Measurements from ENCODE around the gene MED16. TPM values are rescaled to one million over a fixed set of nuclear protein-coding genes. Genes with fewer than 3 reads are reported as not detected.
A peak's percentile ranks its signal among the peaks of the same experiment; 100 is the strongest.

Gene MED16
- polyA plus RNA-seq, 10 donors = 26.6 to 41.5 (median 33.6) TPM

DNA sequence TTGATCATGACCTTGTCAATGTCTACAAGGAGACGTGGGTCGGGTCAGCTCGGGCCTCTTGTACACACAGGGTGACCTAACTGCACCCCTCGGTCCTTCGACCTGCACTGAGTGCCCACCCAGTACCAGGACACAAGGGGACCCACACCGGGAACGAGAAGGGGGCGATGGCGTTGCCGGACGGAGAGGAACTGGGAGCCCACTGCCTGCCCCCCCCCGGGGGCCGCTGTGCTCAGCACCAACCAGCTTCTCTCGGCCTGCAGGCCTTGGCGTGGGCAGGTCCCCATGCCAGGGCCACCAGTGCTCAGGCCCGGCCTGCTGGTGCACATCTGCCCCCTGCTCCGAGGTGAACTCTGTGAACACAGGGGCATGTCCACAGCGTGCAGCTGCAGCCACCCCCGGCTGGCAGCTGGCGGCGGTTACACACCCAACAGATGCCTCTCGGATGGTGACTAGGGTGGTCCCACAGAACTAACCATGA is 19.4 kb downstream of the MED16 start:
- peak in 1 of 3 donors; percentile 53 for DNase-seq

DNA sequence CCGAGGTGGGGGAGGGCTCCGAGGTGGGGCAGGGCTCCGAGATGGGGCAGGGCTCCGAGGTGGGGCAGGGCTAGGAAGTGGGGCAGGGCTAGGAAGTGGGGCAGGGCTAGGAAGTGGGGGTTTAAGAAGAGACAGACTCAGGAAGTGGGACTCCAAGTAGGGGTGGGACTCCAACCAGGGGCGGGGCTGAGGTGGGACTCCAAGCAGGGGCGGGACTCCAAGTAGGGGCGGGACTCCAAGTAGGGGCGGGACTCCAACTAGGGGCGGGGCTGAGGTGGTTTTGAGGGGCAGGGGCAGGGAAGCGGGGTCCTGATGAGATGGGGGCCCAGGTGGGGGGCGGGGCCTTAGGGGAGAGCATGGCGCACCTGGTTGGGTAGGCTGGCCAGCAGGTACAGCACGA is 19.9 kb downstream of the MED16 start:
- no peak for DNase-seq

DNA sequence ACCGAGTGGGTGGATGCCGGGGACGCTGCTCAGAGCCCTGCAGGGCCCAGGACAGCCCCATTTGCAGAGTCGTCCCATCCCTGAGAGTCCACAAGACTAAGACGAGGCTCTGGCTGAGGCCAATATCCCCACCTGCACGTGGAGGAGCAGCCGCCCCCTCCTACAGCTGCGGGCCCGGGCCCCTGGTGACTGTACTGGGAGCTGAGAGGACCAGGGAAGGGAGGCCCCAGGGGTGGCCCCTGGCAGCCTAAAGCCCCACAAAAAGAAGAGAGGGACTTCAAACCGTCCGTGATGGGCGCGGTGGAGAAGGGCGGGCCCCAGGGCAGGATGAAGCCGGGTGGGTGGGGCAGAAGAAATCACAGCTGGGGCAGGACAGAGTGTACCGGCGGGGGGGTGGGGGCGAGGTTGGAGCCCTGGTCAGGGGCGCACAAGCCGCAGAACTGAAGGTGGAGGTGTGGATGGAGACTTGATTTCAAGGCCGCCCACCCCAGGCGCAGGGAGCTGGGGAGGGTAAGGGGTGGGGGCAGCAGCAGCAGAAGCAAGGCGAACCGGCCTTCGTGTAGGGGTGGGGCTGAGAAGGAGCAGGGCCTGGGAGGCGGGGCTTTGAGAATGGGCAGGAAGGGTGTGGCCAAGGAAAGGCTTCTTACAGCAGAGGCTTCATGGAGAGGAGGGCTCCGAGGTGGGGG is 20.6 kb downstream of the MED16 start:
- DNase-seq = peak in 1 of 3 donors; percentile 69

DNA sequence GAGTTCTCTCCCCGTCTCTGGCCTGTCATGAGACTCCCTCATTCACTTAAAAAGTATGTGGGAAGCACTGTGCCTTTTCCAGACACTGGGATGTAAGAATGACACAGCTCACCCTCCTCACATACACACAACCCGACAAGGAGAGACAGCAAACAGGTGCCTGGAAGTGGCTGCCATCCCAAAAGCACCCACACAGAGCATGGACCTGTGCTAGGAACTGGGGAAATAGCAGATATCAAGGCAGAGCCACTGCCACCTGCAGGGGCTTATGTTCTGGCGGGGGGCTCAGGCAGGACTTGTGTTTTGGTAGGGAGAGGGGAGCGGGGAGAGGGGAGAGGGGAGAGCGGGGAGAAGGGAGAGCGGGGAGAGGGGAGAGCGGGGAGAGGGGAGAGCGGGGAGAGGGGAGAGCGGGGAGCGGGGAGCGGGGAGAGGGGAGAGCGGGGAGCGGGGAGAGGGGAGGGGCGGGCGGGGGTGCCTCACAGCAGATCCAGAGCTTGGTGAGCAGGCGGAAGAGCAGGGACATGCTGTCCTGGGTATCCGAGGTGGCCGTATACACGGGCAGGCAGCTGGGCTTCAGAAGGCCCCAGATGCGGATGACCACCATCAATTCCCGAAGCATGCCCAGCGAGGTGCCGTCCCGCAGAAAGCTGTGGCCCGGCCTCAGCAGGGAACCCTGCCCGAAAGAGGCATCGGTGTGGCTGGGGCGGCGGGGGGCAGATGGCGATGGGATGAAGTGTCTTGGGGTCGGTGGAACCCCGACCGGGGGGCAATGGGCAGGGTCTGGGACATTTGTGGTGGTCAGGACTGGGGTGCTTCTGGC is 21.3 kb downstream of the MED16 start:
- DNase-seq = peak in 1 of 3 donors; percentile 56

DNA sequence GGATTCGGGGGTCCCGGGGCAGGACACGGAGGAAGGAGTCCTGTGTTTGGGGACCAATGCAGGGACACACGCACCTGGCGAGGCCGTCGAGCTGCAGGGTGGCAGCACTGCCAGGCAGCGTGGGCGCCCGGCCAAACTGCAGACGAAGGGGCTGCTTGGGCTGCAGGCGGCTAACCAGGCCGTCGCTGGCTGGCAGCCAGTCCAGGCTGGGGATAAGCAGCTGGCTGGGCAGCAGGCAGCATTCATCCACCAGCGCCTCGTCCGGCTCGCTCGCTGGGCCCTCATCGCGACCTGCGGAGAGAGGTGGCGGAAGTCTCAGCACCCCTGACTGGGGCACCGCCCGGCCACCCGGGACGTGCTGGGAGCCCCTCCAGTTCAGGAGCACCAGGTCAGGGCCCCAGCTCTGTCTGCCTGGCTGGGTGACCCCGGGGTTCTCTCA is 22.0 kb downstream of the MED16 start:
- peak; percentile 51 to 70 (median 62) for DNase-seq

DNA sequence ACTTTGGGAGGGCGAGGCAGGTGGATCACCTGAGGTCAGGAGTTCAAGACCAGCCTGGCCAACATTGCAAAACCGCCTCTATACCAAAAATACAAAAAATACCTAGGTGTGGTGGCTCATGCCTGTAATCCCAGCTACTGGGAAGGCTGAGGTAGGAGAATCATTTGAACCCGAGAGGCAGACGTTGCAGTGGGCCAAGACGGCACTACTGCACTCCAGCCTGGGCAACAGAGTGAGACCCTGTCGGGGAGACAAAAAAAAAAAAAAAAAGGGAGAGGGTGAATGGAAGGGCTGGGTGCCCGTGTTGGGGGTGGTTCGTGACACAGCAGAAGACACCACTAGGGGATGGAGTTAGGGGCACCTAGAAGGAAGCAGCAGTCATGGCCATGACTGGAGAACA is 22.7 kb downstream of the MED16 start:
- DNase-seq = no peak

DNA sequence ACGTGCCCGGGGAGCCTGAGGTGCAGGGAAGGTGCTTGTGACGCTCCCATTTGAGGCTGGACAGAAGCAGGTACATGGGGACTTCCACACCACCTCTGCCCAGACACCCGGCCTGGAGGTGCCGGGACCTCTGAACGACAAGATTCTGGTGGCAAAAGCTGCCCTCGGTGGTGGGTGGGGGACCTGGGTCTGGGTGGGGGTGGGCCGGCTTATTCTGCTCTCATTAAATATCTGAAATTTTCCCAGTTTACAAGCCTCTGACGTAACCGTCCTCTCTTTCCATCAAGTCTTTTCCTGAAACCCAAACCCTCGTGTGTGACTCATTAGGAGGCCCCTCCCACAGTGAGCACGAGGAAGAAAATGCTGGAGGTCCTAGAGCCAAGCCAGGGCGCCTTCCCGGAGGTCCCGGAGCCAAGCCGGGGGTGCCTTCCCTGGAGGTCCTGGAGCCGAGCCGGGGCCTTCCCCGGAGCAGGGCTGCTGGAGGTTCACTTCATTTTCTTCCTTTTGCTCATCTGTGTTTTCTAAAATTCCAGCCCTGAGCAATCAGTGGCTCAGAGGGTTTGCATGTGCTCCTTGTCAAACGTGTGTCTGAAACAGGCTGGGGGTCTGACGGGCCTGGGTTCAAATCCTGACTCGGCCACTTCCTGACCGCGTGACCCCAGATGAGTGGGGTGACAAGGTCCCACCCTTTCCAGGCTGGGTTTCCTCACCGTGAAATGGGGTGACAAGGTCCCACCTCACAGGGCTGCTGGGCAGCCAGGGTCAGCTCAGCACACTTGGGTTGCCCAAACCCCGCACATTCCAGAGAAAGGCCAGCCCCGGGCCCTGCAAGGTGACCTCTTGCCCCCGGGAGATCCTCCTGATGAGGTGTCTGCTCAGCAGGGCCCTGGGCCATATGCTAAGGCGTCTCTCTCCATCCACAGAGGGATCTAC is 23.5 kb downstream of the MED16 start:
- DNase-seq = peak; percentile 46 to 91 (median 80)

DNA sequence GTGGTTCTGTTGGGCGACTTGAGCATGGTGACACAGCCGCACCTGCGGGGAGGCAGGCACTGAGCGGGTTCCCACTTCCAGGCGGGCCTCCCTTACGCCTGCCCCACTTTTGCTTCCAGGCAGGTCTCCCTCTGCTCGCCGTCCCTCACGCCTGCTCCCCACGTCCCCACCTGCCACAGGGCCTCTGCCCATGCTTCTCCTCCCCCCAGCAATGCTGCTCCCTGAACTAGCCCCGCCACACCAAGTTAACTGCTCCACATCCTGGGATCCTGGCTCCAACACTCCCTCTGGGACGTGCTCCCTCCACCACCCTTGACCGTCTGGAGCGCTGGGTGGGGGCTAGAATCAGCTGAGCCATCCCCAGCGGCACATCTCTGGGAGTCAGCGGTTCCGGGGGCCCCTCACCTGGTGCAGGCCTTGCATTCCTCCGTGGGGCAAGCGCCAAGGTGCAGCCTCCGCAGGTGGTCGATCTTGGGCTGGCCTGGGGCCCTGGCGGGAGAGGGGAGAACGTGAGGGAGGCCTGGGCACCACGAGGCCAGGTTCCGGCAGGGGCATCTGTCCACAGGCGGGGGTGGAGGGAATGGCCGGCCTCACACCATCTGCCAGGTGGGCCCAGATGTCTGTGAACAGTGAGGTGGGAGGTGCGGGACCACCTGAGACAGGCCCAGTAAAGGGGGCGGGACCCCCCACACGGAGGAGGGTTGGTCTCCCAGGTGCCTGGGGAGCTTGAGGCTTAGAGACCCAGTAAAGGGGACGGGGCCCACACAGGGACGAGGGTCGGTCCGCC is 24.3 kb downstream of the MED16 start:
- no peak for DNase-seq

DNA sequence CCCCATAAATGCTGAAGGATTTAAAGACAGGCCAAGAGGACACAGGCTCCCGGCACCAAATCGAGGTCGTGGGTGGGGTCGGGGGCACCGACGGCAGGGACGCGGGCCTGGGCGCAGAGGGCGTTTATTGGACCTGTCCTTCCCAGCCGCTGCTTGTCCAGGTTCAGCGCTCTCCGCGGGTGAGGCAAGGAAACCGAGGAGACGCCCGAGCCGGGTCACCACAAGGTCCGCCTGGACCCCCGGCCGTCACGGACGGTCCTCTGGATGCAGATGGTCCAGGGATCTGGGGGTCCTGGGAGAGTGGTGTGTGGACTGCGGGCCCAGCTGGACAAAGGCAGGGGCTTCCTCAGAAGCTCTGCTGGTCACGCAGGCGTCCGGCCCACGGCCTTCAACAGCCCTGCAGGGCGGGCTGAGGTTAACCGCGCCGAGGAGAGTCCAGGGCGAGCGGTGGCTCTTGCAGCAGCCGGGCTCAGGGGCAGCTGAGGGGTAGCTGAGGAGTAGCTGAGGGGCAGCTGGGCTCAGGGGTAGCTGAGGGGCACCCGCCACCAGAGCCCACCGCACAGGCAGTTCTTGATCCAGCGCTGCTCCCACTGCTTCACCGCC is 25.0 kb downstream of the MED16 start:
- DNase-seq = no peak

DNA sequence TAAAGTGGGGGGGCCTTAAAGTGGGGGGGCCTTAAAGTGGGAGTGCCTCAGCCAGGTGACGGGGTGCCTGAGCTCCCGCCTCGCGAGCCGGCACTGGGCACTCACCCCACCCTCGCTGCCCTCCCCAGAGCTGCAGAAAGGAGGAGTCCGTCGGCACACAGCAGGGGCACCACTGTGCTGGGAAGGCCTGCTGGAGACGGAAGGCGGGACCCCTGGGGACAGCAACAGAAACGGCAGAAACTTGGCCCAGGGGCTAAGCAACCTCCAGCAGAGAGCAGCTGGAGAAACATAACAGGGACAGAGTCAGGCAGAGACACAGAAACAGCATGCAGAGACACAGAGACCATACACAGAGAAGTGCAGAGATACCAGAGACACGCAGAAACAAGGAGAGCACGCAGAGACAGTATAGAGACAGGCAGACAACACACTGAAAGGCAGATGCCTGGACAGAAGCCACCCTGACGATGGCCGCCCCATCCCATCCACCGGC is 25.6 kb downstream of the MED16 start:
- DNase-seq = peak in 1 of 3 donors; percentile 66

DNA sequence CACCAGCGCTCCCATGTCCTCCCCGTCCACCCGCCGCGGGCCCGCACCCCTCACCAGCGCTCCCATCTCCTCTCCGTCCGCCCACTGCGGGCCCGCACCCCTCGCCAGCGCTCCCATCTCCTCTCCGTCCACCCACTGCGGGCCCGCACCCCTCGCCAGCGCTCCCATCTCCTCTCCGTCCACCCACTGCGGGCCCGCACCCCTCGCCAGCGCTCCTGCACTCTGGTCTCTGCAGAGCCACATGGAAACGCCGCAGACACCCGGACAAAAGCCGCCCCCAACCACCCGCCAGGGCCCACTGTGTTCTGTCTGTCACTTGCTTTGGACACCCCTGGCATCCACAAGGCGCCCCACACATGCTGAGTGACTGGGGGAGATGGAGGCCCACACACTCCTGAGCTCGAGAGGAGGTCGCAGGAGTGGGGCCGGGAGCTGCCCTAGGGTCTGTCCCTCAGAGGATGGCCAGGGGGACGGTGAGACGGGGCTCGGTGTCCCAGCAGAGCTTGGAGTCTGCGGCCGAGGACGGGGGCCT is 26.2 kb downstream of the MED16 start:
- no peak for DNase-seq

DNA sequence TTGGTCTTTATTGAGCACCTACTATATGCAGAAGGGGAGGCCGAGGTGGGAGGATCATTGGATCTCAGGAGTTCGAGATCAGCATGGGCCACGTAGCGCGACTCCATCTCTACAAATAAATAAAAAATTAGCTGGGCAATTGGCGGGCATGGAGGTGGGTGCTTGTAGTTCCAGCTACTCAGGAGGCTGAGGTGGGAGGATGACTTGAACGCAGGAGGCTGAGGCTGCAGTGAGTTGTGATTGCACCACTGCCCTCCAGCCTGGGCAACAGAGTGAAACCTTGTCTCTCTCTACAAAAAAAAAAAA is 29.7 kb downstream of the MED16 start:
- DNase-seq = no peak

DNA sequence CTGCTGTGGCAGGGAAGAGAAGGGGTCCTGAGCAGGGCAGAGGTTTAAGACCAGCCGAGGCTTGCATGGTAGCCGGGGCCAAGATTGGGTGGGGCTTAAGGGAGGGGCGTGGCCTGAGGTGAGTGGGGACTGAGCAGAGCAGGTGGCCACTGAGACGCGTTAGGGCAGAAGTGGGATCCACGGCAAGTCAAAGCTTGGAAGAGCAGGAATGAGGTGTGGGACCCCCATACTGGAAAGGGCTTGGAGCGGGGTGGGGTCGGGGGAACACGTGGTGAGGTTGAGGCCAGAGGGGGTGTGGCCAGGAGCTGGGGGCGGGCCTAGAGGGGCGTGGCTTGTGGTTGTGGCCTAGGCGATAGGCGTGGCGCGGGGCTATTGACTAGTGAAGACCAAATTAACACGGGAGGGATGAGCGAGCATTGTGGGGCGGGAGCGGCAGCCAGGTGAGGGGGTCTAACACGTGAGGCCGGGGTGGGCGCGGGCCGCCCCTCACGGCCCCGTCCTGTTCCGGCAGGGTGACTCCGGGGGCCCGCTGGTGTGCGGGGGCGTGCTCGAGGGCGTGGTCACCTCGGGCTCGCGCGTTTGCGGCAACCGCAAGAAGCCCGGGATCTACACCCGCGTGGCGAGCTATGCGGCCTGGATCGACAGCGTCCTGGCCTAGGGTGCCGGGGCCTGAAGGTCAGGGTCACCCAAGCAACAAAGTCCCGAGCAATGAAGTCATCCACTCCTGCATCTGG is 30.2 kb downstream of the MED16 start:
- DNase-seq = peak in 1 of 3 donors; percentile 67

DNA sequence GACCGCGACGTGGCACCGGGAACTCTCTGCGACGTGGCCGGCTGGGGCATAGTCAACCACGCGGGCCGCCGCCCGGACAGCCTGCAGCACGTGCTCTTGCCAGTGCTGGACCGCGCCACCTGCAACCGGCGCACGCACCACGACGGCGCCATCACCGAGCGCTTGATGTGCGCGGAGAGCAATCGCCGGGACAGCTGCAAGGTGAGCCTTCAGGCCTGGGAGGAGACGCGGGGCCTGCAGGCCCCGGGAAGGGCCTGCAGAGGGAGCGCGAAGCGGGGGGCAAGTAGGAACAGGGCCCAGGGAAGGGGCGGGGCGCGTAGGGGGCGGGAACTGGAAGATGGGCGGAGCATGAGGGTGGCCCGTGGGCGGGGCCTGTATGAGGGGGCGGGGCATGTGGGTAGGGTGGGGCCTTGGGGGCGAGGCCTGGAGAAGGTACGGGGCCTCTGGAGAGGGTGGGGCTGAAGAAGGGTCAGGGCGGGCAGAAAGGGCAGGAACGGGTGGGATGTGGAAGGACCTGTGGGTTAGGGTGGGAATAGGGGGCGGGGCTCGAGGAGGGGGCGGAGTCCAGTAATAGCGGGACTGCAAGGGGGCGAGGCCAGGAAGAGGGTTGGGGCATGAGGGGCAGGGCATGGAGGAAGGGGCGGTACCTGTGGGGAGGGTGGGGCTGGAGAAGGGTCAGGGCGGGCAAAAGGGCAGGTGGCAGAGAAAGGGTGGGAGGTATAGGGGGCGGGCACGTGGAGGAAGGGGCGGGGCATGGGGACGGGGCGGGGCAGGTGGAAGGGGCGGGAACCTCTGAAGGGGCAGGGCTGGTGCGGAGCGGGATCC is 31.0 kb downstream of the MED16 start:
- DNase-seq = no peak

DNA sequence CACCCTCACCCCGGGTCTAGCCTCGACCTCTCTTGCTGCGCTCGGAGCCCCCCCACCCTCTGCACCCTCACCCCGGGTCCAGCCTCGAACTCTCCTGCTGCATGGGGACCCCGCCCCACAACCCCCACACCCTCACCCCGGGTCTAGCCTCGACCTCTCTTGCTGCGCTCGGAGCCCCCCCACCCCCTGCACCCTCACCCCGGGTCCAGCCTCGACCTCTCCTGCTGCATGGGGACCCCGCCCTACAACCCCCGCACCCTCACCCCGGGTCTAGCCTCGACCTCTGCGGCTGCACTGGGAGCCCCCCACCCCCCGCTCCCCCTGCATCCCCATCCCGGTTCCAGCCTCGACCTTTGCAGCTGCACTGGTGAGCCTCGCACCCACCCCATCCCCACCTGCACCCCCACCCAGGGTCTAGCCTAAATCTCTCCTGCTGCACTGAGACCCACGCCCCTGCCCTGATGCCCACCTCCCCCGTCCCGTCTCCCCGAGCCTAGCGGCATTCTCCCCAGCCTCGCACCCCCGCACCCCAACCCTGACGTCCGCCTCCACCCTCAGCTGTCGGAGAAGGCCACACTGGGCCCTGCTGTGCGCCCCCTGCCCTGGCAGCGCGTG is 31.7 kb downstream of the MED16 start:
- DNase-seq = no peak

DNA sequence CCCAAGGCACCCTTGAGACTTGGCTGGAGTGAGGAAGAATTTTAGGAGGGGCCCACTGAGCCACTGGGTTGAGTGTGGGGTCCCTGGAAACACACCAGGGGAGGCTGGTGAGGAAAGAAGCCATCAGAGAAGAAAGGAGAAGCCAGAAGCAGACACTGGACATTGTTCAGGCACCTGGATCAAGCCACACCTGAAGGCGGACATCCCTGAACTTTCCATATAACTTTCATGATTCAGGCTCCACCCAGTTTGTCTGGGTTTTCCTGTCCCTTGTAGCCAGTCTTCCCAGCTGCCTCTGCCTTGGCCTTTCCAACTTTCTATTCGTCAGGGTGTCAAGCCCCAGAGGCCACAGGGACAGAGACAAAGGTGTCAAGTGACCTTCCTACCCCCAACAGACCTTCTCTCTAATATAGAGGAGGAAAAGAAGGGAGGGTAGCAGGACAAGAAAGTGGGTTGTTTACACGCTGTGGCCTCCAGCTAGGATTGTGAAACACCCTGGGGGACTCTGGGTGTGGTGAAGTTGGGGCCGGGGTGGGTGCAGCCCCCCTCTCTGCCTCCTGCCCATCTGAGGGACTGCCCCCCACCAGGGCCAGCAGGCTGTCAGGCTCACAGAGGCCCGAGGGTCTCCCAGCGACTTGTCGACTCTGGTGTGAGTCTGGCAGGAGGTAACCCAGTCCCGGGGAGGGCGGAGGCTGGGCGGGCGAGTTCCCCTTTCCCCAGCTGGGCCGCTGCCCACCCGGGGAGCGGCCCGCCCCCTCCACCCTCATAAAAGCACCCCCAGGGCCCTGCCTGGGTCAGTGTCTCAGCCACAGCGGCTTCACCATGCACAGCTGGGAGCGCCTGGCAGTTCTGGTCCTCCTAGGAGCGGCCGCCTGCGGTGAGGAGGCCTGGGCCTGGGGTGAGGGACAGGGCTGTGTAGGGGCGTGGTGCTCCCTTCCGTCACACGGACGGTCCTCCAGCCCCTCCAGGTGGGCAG is 33.8 kb downstream of the MED16 start, which contains the start of gene CFD:
Gene CFD (plus strand): TSS at position 797 of the 976 bp plus-strand sequence. CDS start 26 bp downstream, at position 823.
- DNase-seq = peak in 1 of 3 donors; percentile 48

DNA sequence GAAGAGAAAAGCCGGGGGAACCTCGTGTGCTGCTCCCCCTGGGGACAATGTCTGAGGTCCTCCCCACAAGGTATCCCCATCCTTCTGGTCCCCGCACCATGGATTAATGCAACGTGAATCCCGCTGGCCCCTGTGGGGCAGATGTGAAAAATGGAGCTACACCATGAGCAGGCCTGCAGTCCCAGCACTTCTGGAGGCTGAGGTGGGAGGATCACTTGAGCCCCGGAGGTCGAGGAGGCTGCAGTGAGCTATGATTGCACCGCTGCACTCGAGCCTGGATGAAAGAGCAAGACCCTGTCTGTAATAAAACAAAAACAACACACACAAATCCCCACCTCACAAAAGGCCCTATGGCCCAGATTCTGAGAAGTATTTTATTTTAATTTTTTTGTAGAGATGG is 34.7 kb downstream of the MED16 start:
- DNase-seq = no peak

All from muscle of back (tissue), 11 donors.